GM18505 (cell line): Measurements from ENCODE around the gene ALS2CL.
"Not testable (repeated sequence)": the region's sequence is repeated elsewhere in the genome, so short reads cannot be mapped to it uniquely, and the experiment has no call there.

Source experiments
- ATAC-seq: cut with Tn5 transposase; IDR thresholded peaks from one replicate; pipeline ENCODE4 v1.9.1; 2021; ENCODE audit not compliant: unreplicated experiment
- POLR2A ChIP-seq: IDR thresholded peaks from 4 replicates; pipeline ENCODE4 v1.6.1; 2011; ENCODE audit warnings: borderline replicate concordance; ENCODE audit not compliant: insufficient read depth, insufficient read length; ENCODE audit errors: extremely low read depth

The ALS2CL gene

GRCh38 chr3:46712191-46713049 is 18.9 kb upstream of the ALS2CL start:
- no peak for TF ChIP-seq POLR2A
- no peak for ATAC-seq

GRCh38 chr3:46711760-46712159 is 18.3 kb upstream of the ALS2CL start:
- TF ChIP-seq POLR2A, result no peak
- no peak for ATAC-seq

- no peak for ATAC-seq
- no peak for TF ChIP-seq POLR2A
Measured at GRCh38 chr3:46711305-46711704, 17.8 kb upstream of the ALS2CL start.

- no peak for ATAC-seq
Measured at GRCh38 chr3:46710671-46711295, 17.3 kb upstream of the ALS2CL start.

GRCh38 chr3:46710229-46710628 is 16.8 kb upstream of the ALS2CL start:
- no peak for ATAC-seq
- TF ChIP-seq POLR2A, result no peak

More at GRCh38 chr3:46710671-46711295, 17.3 kb upstream of the ALS2CL start:
- TF ChIP-seq POLR2A, result no peak

- ATAC-seq, result no peak
- TF ChIP-seq POLR2A, result no peak
Measured at GRCh38 chr3:46709721-46710120, 16.2 kb upstream of the ALS2CL start.

- no peak for ATAC-seq
- no peak for TF ChIP-seq POLR2A
Measured at GRCh38 chr3:46709157-46709654, 15.7 kb upstream of the ALS2CL start.

- TF ChIP-seq POLR2A, result no peak
- ATAC-seq, result no peak
Measured at GRCh38 chr3:46708401-46709156, 15.1 kb upstream of the ALS2CL start.

- no peak for TF ChIP-seq POLR2A
- ATAC-seq, result no peak
Measured at GRCh38 chr3:46707601-46708011, 14.1 kb upstream of the ALS2CL start.

- no peak for ATAC-seq
- TF ChIP-seq POLR2A, result no peak
Measured at GRCh38 chr3:46706771-46707582, 13.5 kb upstream of the ALS2CL start.

GRCh38 chr3:46705751-46706552 is 12.5 kb upstream of the ALS2CL start:
- no peak for TF ChIP-seq POLR2A
- no peak for ATAC-seq

GRCh38 chr3:46705022-46705530 is 11.6 kb upstream of the ALS2CL start:
- no peak for TF ChIP-seq POLR2A
- ATAC-seq, result no peak

GRCh38 chr3:46704346-46704745 is 10.9 kb upstream of the ALS2CL start:
- ATAC-seq, result not testable (repeated sequence)
